HCT116 (cell line): ENCODE results near the gene ABTB1. TPM values are rescaled to one million over a fixed set of nuclear protein-coding genes. Genes with fewer than 3 reads are reported as not detected.

Experiments used
- ATAC-seq: fragments of 200-7000 bp; cut with Tn5 transposase; 2 replicates; pipeline ENCODE4 v1.9.1; 2020; ENCODE audit warnings: mild to moderate bottlenecking, moderate library complexity
- BruUV-seq: library from RNA; stranded (reverse); fragments of 400-500 nt; replicated peaks from 2 replicates; lab custom pipeline; 2021; lab: Mats Ljungman, UMichigan
- CTCF ChIA-PET: fragments of 300-600 bp; sonication (Branson Sonifier 250); formaldehyde crosslinking; loops from one replicate; lab custom pipeline; 2021; ENCODE audit warnings: antibody characterized with exemption; lab: Charles Lee
- POLR2A ChIA-PET: fragments of 300-600, 350-600 bp; sonication (Branson Sonifier 250); formaldehyde crosslinking; loops from one replicate; lab custom pipeline; 2021; ENCODE audit warnings: antibody characterized with exemption; lab: Charles Lee
- RAD21 ChIA-PET, 2 experiments: fragments of 300-600 bp; sonication (Branson Sonifier 250); formaldehyde crosslinking; loops; one replicate each; lab custom pipeline; 2023; ENCODE audit warnings: low total read pairs in 2 of 2; ENCODE audit not compliant: uncharacterized antibody in 2 of 2, unreplicated experiment in 2 of 2, low non-redundant PET in 1 of 2; lab: Charles Lee
- DNase-seq: peaks from one replicate; pipeline ENCODE4 v3.0.0-alpha.2; 2010; ENCODE audit warnings: low read depth, low spot score
- H2AFZ ChIP-seq: fragments of 200-600 bp; shearing (Covaris generic), sonication (generic); 2 replicates; pipeline ENCODE4 v1.6.1; 2017; ENCODE audit warnings: low read depth, mixed run types, mixed read lengths, antibody characterized with exemption, low read length; ENCODE audit not compliant: poor library complexity, severe bottlenecking
- H3K27ac ChIP-seq: 2 replicates; pipeline ENCODE4 v1.5.1; 2012; ENCODE audit warnings: low read depth, low read length
- H3K27me3 ChIP-seq: fragments of 200-600 bp; sonication (generic); 2 replicates; pipeline ENCODE4 v1.6.1; 2016; ENCODE audit warnings: mixed run types, low read length, mixed read lengths; ENCODE audit not compliant: insufficient read depth
- H3K36me3 ChIP-seq, 2 experiments: fragments of 200-500 bp in 1 of 2; fragments of 200-600 bp in 1 of 2; sonication (Bioruptor generic) in 1 of 2; sonication (generic) in 1 of 2; 2 replicates each; pipeline versions ENCODE4 v1.5.1 to v1.6.1; 2014 to 2016; ENCODE audit warnings: low read length in 2 of 2, inconsistent platforms in 1 of 2, mixed read lengths in 1 of 2, mixed run types in 1 of 2; ENCODE audit not compliant: insufficient read depth in 2 of 2, control insufficient read depth in 1 of 2
- H3K4me1 ChIP-seq, 2 experiments: fragments of 200-600 bp in 1 of 2; sonication (generic) in 1 of 2; 2 replicates each; pipeline versions ENCODE4 v1.5.1 to v1.6.1; 2012 to 2017; ENCODE audit warnings: low read length in 2 of 2, inconsistent platforms in 1 of 2, mild to moderate bottlenecking in 1 of 2, mixed read lengths in 1 of 2, mixed run types in 1 of 2, moderate library complexity in 1 of 2; ENCODE audit not compliant: insufficient read depth in 2 of 2, control insufficient read depth in 1 of 2
- H3K4me2 ChIP-seq: fragments of 200-600 bp; sonication (generic); 2 replicates; pipeline ENCODE4 v1.6.1; 2017; ENCODE audit warnings: mixed run types, low read length, mixed read lengths
- H3K4me3 ChIP-seq, 2 experiments: fragments of 200-600 bp in 1 of 2; sonication (generic) in 1 of 2; replicated peaks in 1 of 2; 2 replicates each; pipeline ENCODE4 v1.5.1; 2011 to 2016; ENCODE audit warnings: low read length in 2 of 2, control low read depth in 1 of 2, low read depth in 1 of 2, mild to moderate bottlenecking in 1 of 2, mixed read lengths in 1 of 2, mixed run types in 1 of 2
- H3K79me2 ChIP-seq: fragments of 200-600 bp; sonication (generic); 2 replicates; pipeline ENCODE4 v1.6.1; 2017; ENCODE audit warnings: mild to moderate bottlenecking, mixed run types, low read length, moderate library complexity, mixed read lengths; ENCODE audit not compliant: insufficient read depth
- H3K9ac ChIP-seq: fragments of 200-600 bp; sonication (generic); 2 replicates; pipeline ENCODE4 v1.6.1; 2016; ENCODE audit warnings: low read length, mixed read lengths
- H3K9me2 ChIP-seq: fragments of 200-600 bp; sonication (generic), shearing (Covaris generic); 2 replicates; pipeline ENCODE4 v1.6.1; 2017; ENCODE audit warnings: mixed run types, mild to moderate bottlenecking, moderate library complexity; ENCODE audit not compliant: insufficient read depth
- H3K9me3 ChIP-seq, 2 experiments: fragments of 200-500 bp in 1 of 2; fragments of 200-600 bp in 1 of 2; sonication (Bioruptor generic) in 1 of 2; sonication (generic) in 1 of 2; 2 replicates each; pipeline ENCODE4 v1.6.1; 2014 to 2017; ENCODE audit warnings: low read length in 2 of 2, mixed read lengths in 2 of 2, inconsistent platforms in 1 of 2, low read depth in 1 of 2, mild to moderate bottlenecking in 1 of 2, mixed run types in 1 of 2, moderate library complexity in 1 of 2; ENCODE audit not compliant: control insufficient read depth in 1 of 2, insufficient read depth in 1 of 2
- H4K20me1 ChIP-seq: fragments of 200-600 bp; sonication (generic), shearing (Covaris generic); 2 replicates; pipeline ENCODE4 v1.6.1; 2017; ENCODE audit warnings: mixed run types, mild to moderate bottlenecking, moderate library complexity; ENCODE audit not compliant: insufficient read depth
- ATF3 ChIP-seq: IDR thresholded peaks from 2 replicates; pipeline ENCODE4 v1.6.1; 2012
- CBX3 ChIP-seq: IDR thresholded peaks from 2 replicates; pipeline ENCODE4 v1.6.1; 2012; ENCODE audit warnings: low read depth
- CEBPB ChIP-seq: IDR thresholded peaks from 2 replicates; pipeline ENCODE4 v1.6.1; 2012; ENCODE audit warnings: low read depth
- CTCF ChIP-seq, 3 experiments: fragments of 200-600 bp in 1 of 3; sonication (generic) in 1 of 3; IDR thresholded peaks in 2 of 3; conservative IDR thresholded peaks in 1 of 3; 2 replicates each; pipeline ENCODE4 v1.5.1; 2012 to 2017; ENCODE audit warnings: low read depth in 2 of 3, low read length in 2 of 3, antibody characterized with exemption in 1 of 3, borderline replicate concordance in 1 of 3, control low read depth in 1 of 3, mild to moderate bottlenecking in 1 of 3, mixed read lengths in 1 of 3, mixed run types in 1 of 3, moderate library complexity in 1 of 3; ENCODE audit not compliant: insufficient read depth in 1 of 3
- EGR1 ChIP-seq: IDR thresholded peaks from 2 replicates; pipeline ENCODE4 v1.6.1; 2012; ENCODE audit warnings: low read depth
- EZH2phosphoT487 ChIP-seq: fragments of 200-600 bp; IDR thresholded peaks from 2 replicates; pipeline ENCODE4 v1.6.1; 2018; ENCODE audit warnings: antibody characterized with exemption, borderline replicate concordance
- JUND ChIP-seq: IDR thresholded peaks from 2 replicates; pipeline ENCODE4 v1.6.1; 2012
- POLR2A ChIP-seq: IDR thresholded peaks from 2 replicates; pipeline ENCODE4 v1.7.0; 2011; ENCODE audit warnings: borderline replicate concordance; ENCODE audit not compliant: insufficient read depth, insufficient read length; ENCODE audit errors: extremely low read depth
- POLR2AphosphoS5 ChIP-seq: IDR thresholded peaks from 2 replicates; pipeline ENCODE4 v1.6.1; 2011; ENCODE audit warnings: mild to moderate bottlenecking, low read depth, low read length, moderate library complexity
- RAD21 ChIP-seq: IDR thresholded peaks from 2 replicates; pipeline ENCODE4 v1.6.1; 2012; ENCODE audit warnings: low read depth, mild to moderate bottlenecking
- REST ChIP-seq: IDR thresholded peaks from 2 replicates; pipeline ENCODE4 v1.6.1; 2012; ENCODE audit warnings: low read depth
- SIN3A ChIP-seq: IDR thresholded peaks from 2 replicates; pipeline ENCODE4 v1.6.1; 2012; ENCODE audit warnings: low read depth
- SP1 ChIP-seq: IDR thresholded peaks from 2 replicates; pipeline ENCODE4 v1.6.1; 2012; ENCODE audit warnings: low read depth
- SRF ChIP-seq: IDR thresholded peaks from 2 replicates; pipeline ENCODE4 v1.6.1; 2012; ENCODE audit warnings: low read depth
- TCF7L2 ChIP-seq: IDR thresholded peaks from 2 replicates; pipeline ENCODE4 v1.7.0; 2011; ENCODE audit warnings: borderline replicate concordance, inconsistent platforms; ENCODE audit not compliant: insufficient read depth, insufficient read length; ENCODE audit errors: extremely low read depth
- YY1 ChIP-seq: IDR thresholded peaks from 2 replicates; pipeline ENCODE4 v1.6.1; 2011; ENCODE audit warnings: low read length, low read depth, moderate library complexity, mild to moderate bottlenecking; ENCODE audit not compliant: insufficient replicate concordance; ENCODE audit errors: extremely low read depth
- ZBTB33 ChIP-seq: IDR thresholded peaks from 2 replicates; pipeline ENCODE4 v1.6.1; 2011; ENCODE audit warnings: mild to moderate bottlenecking, low read length, moderate library complexity; ENCODE audit not compliant: insufficient replicate concordance; ENCODE audit errors: extremely low read depth
- ZFX ChIP-seq: fragments of 450-650 bp; IDR thresholded peaks from 2 replicates; pipeline ENCODE4 v1.6.1; 2017
- ZNF274 ChIP-seq: fragments of 200-500 bp; sonication (Bioruptor generic); IDR thresholded peaks from 2 replicates; pipeline ENCODE4 v1.6.1; 2014; ENCODE audit warnings: mild to moderate bottlenecking, low read depth, low read length, inconsistent platforms
- intact Hi-C: fragments of 100-400 bp; cut with micrococcal nuclease; formaldehyde crosslinking; loops from 2 replicates; pipeline ENCODE4 v1.10.0; 2022
- total RNA-seq: library from RNA; stranded (reverse); gene quantifications from one replicate; pipeline ENCODE4 v1.2.1, GENCODE V29; 2021; ENCODE audit not compliant: unreplicated experiment

The ABTB1 gene
- total RNA-seq, 1 experiment from 2014 or later: 19.4 TPM

- Histone ChIP-seq H3K36me3 (no peaks in the 10 kb centered on the region), H3K4me1 (peaks cover 0 to 19% of the 10 kb centered on the region in 2 experiments; a peak in 2 of 4 replicates), H3K4me2 (peak overlapping the region; percentile 98), H3K79me2 (no peaks in the 10 kb centered on the region), H3K27me3 (no peaks in the 10 kb centered on the region), H3K9me2 (no peaks in the 10 kb centered on the region), H4K20me1 (no peaks in the 10 kb centered on the region), H3K27ac (peak overlapping the region; percentile 90), H3K9ac (peak overlapping the region; percentile 95), H2AFZ (no peak overlapping the region), H3K4me3 (peak overlapping the region; percentile 71 to 88), H3K9me3 (no peaks in the 10 kb centered on the region)
- TF ChIP-seq SP1 (no peak), SIN3A (no peak), EZH2phosphoT487 (no peak), TCF7L2 (no peak), POLR2AphosphoS5 (no peak; the same call in 1 of the 2 replicates), ZBTB33 (no peak), ZFX (no peak), CEBPB (no peak), ATF3 (no peak), REST (no peak), SRF (no peak), POLR2A (no peak), CTCF (IDR thresholded peaks at IDR 0.05 in 2 of 3, conservative IDR thresholded peaks at IDR 0.05 in 1 of 3; ENCODE audit: borderline replicate concordance in 1 of 3, insufficient read depth in 1 of 3, low read depth in 2 of 3, low read length in 2 of 3) (no peak), RAD21 (no peak), EGR1 (no peak), CBX3 (no peak), YY1 (no peak), JUND (no peak), ZNF274 (no peak)
- RAD21 ChIA-PET: no interaction called here
- POLR2A ChIA-PET: interaction anchor here (1.1 kb wide), 1 partner anchor 12 kb away, joined by 3 read pairs; no protein-coding TSS in a partner anchor
- DNase-seq (no peak), ATAC-seq (peak; percentile 37)
- CTCF ChIA-PET: no interaction called here
- intact Hi-C loops: no loop called here
- TSS peak; percentile 79 for BruUV-seq
These were observed 976 bp upstream of the ABTB1 start for GRCh38 chr3:127671523-127672428.
